ENCODE results near the gene GPD2.

GRCh38 chr2:156435396-156435717 lies 822 bp upstream of the GPD2 start:
- TF ChIP-seq CTCF (IDR thresholded peaks at IDR 0.05; ENCODE audit: low read depth, low read length) (no peak), MYC (IDR thresholded peaks at IDR 0.05; ENCODE audit: low read depth, low read length) (no peak), POLR2A (IDR thresholded peaks at IDR 0.05; ENCODE audit: extremely low read depth, insufficient read length) (no peak), MAX (IDR thresholded peaks at IDR 0.05; ENCODE audit: low read depth, low read length) (no peak)
